NT2/D1 (cell line): ENCODE results near the gene EPB41L3.
A peak's percentile ranks its signal among the peaks of the same experiment; 100 is the strongest.

Source experiments
- DNase-seq: peaks from one replicate; pipeline ENCODE4 v3.0.0-alpha.2; 2011; ENCODE audit warnings: low read depth, low spot score
- H3K27me3 ChIP-seq: 2 replicates; pipeline ENCODE4 v1.6.0; 2011; ENCODE audit warnings: mild to moderate bottlenecking; ENCODE audit not compliant: insufficient read length, insufficient read depth
- H3K36me3 ChIP-seq: 2 replicates; pipeline ENCODE4 v1.6.1; 2011; ENCODE audit warnings: mild to moderate bottlenecking, low read length, mixed read lengths; ENCODE audit not compliant: insufficient read depth, insufficient read length
- H3K4me1 ChIP-seq: 2 replicates; pipeline ENCODE4 v1.5.1; 2011; ENCODE audit not compliant: insufficient read depth, insufficient read length
- H3K4me3 ChIP-seq: 2 replicates; pipeline ENCODE4 v1.5.1; 2011; ENCODE audit warnings: low read depth; ENCODE audit not compliant: insufficient read length
- H3K9ac ChIP-seq: 2 replicates; pipeline ENCODE4 v1.6.0; 2011; ENCODE audit warnings: low read depth; ENCODE audit not compliant: insufficient read length
- H3K9me3 ChIP-seq: 2 replicates; pipeline ENCODE4 v1.5.1; 2011; ENCODE audit warnings: mild to moderate bottlenecking, low read length; ENCODE audit not compliant: insufficient read depth
- SUZ12 ChIP-seq: IDR thresholded peaks from 2 replicates; pipeline ENCODE4 v1.6.1; 2011; ENCODE audit not compliant: insufficient read length, insufficient read depth; ENCODE audit errors: extremely low read depth
- YY1 ChIP-seq: IDR thresholded peaks from 2 replicates; pipeline ENCODE4 v1.6.1; 2011; ENCODE audit not compliant: insufficient read length, insufficient read depth
- ZNF274 ChIP-seq: IDR thresholded peaks from 2 replicates; pipeline ENCODE4 v1.6.1; 2011; ENCODE audit warnings: mild to moderate bottlenecking, low read depth, low read length

Gene EPB41L3

DNA sequence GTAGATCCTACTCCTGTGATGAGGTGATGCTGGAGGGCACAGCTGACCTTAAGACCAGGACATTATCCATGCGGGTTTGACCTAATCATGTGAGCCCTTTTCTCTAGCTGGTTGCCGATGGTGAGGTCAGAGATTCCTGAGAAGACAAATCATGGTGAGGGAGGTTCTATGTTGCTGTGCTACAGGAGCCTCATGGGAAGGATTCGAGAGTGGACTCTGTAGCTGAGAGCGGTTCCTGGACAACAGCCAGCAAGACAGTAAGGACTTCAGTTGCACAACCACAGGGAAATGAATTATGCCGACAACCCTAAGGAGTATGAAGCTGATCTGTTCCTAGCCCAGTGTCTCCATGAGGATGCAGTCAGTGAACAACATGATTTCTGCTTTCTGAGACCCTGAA is 80.4 kb downstream of the EPB41L3 start:
- no peaks in the 10 kb centered on the region for H3K27me3 ChIP-seq
- TF ChIP-seq SUZ12 (no peak), ZNF274 (no peak), YY1 (no peak)
- no peaks in the 10 kb centered on the region for H3K9me3 ChIP-seq
- no peaks in the 10 kb centered on the region for H3K36me3 ChIP-seq
- H3K9ac ChIP-seq = no peak overlapping the region
- H3K4me3 ChIP-seq = no peak overlapping the region
- peaks cover 2% of the 10 kb centered on the region for H3K4me1 ChIP-seq
- DNase-seq = no peak

DNA sequence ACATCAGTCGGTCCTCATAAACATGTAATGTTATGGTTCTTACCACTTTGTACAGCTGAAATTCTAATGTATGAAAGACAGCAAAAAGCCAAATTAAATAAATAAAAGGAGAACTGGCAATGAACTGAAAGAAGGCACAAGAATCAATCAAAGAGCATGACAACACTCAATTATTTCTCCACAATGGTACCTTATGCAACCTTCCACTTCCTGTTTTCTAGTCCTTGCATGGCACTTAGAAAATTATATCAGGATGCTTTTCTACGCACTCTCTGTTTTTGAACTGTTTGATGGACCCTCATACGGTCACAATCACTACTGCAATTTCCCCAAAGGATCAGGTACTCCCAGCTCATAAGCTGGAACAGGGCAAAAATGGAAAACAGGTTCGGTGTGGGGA is 81.6 kb downstream of the EPB41L3 start:
- DNase-seq = no peak
- no peaks in the 10 kb centered on the region for H3K9me3 ChIP-seq
- TF ChIP-seq SUZ12 (no peak), ZNF274 (no peak), YY1 (no peak)
- no peak overlapping the region for H3K4me3 ChIP-seq
- no peak overlapping the region for H3K9ac ChIP-seq
- no peaks in the 10 kb centered on the region for H3K36me3 ChIP-seq
- no peaks in the 10 kb centered on the region for H3K27me3 ChIP-seq
- peaks cover 2% of the 10 kb centered on the region for H3K4me1 ChIP-seq

DNA sequence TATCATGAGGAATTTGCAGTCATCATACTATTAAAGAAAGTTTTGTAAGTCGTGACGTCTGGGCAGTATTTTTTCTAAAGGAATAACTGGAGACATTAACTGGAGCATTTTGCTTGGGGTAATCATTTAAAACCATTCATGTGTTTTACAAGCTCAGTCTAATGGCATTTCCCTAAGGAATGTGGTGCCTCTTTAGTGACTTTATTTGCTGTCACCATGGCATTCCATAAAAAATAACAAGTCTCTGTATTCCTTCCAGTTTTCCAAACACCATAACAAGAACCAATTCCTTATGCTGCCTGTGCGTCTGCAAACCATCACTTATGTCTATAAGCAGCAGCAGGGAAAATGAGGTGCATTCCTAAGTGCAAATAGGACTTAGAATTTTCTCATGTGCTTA is 82.8 kb downstream of the EPB41L3 start:
- no peak for DNase-seq
- Histone ChIP-seq H3K36me3 (no peaks in the 10 kb centered on the region), H3K4me1 (peaks cover 2% of the 10 kb centered on the region), H3K9me3 (no peaks in the 10 kb centered on the region), H3K4me3 (no peak overlapping the region), H3K27me3 (no peaks in the 10 kb centered on the region), H3K9ac (no peak overlapping the region)
- TF ChIP-seq ZNF274 (no peak), YY1 (no peak), SUZ12 (no peak)

DNA sequence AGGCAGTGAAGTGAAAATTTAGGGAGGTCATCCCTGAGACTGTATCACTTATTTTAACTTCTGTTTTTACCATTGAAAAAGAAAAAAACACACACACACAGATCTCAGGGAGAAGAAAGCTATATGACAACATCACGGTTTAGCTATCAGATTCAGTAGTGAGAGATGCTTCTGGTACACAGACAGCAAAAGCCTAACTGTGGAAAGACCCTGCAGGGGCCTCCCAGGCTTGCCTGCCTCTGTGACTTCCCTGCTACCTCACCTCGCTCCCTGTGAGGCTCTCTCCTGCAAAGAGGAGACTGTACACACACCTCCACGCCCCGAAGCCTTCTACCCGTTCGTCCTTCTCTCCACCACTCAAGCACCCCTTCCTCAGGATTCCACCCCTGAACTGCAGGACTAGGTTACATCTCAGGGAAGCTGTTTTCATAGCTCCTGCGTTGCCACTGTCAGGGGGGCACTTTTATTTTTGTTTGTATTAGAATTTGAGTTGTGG is 86.3 kb downstream of the EPB41L3 start:
- Histone ChIP-seq H3K36me3 (no peaks in the 10 kb centered on the region), H3K4me3 (no peak overlapping the region), H3K9me3 (no peaks in the 10 kb centered on the region), H3K9ac (no peak overlapping the region), H3K4me1 (no peaks in the 10 kb centered on the region), H3K27me3 (no peaks in the 10 kb centered on the region)
- TF ChIP-seq SUZ12 = no peak
- no peak for TF ChIP-seq YY1
- DNase-seq = no peak

DNA sequence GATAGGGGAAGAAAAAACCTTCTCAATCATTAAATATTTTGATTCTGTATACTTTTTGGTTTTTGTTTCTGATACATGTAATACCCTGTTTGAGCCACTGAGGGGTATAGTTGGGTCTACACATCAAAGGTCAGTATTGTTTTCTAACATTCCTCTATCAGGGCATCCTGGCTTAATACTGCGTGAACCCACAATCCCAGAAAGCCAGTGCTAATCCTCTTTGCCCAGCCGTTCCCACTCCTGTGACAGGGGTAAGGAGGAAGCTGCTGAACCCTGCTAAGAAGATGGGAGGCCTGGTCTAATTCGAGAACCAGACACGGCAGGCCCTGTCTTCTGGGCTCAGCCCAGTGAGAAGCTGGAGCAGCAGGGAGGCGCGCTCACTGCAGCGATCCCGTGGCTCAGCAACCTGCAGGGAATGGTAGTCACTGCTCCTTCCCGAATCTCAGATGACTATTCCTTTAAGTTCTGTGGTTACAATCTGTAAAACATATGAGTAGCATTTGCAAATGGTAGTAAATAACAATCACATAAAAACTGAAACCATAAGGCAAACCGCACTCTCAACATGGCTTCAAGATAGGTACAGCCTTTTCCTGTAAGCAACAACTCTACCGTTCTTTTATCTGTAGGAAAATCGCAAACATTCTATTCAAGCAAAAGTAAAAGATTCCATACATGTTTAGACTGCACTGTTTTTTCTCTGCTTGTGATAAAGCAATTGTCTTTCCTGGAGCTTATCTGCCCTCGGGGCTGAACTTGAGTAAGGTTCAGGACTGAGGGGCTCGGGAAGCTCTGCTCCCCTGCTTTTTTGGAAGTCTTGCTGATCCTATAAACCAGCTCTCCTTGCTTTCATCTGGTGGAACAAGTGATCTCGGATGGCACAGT is 87.0 kb downstream of the EPB41L3 start:
- no peaks in the 10 kb centered on the region for H3K9me3 ChIP-seq
- H3K9ac ChIP-seq = peak overlapping the region; percentile 64
- no peaks in the 10 kb centered on the region for H3K4me1 ChIP-seq
- no peak overlapping the region for H3K4me3 ChIP-seq
- no peaks in the 10 kb centered on the region for H3K27me3 ChIP-seq
- DNase-seq = no peak
- no peaks in the 10 kb centered on the region for H3K36me3 ChIP-seq
- TF ChIP-seq SUZ12 (no peak), ZNF274 (no peak), YY1 (no peak)

DNA sequence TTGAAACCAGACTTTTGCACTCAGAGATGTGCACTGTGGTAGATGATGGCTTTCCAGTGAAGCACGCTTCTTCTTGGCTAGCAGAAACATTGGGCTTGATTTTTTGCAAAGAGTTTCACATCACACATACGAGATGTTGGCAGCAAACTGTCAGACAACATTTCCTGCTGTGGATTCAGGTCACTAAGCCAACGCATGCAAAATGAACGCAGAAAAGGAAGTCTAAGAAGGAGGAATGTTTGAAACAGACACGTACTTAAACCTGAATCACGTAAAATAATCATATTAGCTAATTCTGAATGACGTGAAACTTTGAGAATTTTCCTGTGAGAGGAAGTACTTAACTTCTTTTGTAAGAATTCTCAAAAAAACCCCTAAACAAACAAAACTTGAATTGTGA is 88.1 kb downstream of the EPB41L3 start:
- Histone ChIP-seq H3K4me3 (no peak overlapping the region), H3K9me3 (no peaks in the 10 kb centered on the region), H3K36me3 (no peaks in the 10 kb centered on the region), H3K27me3 (no peaks in the 10 kb centered on the region), H3K4me1 (no peaks in the 10 kb centered on the region), H3K9ac (no peak overlapping the region)
- DNase-seq = no peak
- TF ChIP-seq YY1 (no peak), ZNF274 (no peak), SUZ12 (no peak)

DNA sequence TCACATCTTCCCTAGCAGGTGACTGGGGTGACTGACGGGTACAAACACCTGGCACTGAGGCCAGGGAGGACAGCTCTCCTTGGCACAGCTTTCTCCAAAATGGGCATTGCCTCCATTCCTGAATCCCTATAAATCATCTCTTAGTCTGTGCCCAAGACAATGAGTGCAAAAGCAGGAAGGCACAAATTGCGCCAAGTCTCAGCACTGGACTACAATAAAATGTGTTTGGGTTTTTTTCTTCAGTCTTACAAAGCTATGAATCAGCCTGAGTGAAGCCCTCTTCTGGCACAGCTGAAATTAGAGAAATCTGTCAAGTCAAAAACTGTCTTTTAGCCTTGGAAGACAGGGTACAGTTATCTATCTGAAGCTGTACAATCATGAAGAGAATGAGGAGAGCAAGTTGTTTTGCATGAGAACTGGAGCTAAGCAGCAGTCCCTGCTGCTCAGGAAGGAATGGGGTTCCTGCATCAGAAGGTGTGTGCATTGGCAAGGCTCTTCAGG is 90.8 kb downstream of the EPB41L3 start:
- Histone ChIP-seq H3K36me3 (no peaks in the 10 kb centered on the region), H3K27me3 (no peaks in the 10 kb centered on the region), H3K4me3 (no peak overlapping the region), H3K9ac (no peak overlapping the region), H3K4me1 (no peaks in the 10 kb centered on the region), H3K9me3 (no peaks in the 10 kb centered on the region)
- no peak for DNase-seq
- no peak for TF ChIP-seq ZNF274
- TF ChIP-seq SUZ12 = no peak
- no peak for TF ChIP-seq YY1

DNA sequence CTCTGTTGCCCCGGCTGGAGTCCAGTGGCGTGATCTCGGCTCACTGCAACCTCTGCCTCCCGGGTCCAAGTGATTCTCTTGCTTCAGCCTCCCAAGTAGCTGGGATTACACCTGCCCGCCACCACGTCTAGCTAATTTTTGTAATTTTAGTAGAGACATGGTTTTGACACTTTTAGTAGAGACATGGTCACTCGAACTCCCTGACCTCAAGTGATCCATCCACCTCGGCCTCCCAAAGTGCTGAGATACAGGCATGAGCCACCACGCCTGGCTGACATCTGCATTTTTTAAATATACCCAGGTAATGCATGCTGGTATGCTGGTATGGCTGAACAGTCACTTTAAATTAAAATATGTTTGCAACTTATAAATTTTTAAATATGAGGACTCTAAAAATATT is 91.9 kb downstream of the EPB41L3 start:
- H3K27me3 ChIP-seq = no peaks in the 10 kb centered on the region
- TF ChIP-seq SUZ12 (no peak), ZNF274 (no peak), YY1 (no peak)
- H3K36me3 ChIP-seq = no peaks in the 10 kb centered on the region
- H3K4me1 ChIP-seq = no peaks in the 10 kb centered on the region
- DNase-seq = no peak
- H3K9ac ChIP-seq = no peak overlapping the region
- no peaks in the 10 kb centered on the region for H3K9me3 ChIP-seq
- H3K4me3 ChIP-seq = no peak overlapping the region
